HG02678 (cell line): ENCODE measurements around the gene AKT2.

Source experiments
- ATAC-seq: cut with Tn5 transposase; IDR thresholded peaks from one replicate; pipeline ENCODE4 v1.9.1; 2021; ENCODE audit warnings: mild to moderate bottlenecking, moderate library complexity; ENCODE audit not compliant: unreplicated experiment

Gene AKT2

DNA sequence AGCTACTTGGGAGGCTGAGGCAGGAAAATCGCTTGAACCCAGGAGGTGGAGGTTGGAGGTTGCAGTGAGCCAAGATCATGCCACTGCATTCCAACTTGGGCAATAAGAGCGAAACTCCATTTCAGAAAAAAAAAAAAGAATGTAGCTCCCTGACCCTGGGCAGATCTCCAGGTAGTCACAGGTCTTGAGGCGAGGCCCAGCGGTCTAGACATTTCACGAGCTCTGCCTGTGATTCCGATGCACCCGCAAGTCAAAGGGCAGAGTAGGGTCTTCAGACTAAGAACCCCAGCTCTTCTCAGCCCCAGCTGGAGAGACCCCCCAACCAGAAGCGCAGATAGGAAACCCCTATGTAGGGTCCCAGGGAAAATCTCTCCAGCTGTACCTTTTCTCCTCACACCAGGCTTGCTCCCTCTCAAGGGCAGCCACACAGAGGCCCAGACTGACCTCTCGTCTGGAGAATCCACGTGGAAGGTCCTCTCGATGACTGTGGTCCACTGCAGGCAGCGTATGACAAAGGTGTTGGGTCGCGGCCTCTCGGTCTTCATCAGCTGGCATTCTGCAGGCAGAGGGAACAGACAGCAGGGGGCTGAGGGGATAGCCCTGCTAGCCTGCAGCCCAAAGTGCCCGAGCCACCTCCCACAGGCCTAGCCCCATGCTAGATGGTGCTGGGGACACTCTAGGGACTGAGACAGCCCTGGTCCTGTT, 30.3 kb downstream of the AKT2 start:
- no peak for ATAC-seq

DNA sequence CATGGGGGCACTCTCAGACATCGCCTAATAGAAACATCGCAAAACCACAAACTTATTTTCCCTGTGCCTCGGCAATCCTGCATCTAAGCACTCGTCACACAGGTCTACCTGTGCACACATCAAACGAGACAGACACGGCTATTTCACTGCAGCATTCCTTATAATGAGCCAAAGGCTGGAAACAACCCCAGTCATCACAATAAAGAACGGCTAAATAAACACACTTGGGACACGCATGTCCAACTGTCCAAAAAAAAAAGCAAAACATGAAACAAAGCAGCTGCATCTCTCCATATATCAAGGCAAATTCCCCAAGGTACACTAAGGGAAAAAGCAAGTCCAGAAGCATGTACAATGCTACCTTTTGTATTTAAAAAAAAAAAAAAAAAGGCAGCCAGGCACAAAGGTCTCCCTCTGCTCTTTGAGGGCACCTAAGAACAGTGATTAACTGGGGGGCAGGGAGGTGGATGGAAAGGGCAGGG, 31.5 kb downstream of the AKT2 start:
- ATAC-seq: no peak

DNA sequence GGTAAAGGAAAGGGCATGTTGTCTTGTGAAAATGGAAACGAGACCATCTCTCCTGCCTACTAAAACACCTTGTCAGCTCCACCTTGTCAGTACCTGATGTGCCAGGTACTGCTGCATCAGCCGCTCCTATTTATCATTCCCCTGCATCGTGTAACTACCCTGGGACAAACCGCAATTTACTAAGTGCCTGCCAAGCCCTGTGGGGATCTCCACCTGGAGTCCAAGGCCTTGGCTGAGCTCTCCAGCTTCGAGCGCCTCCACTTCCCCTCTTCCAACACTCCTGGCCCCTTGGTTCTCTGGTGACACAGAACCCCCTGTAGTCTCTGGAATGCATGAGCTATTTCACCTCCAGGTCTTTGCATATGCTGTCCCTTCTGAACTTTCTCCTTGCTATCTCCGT, 32.8 kb downstream of the AKT2 start:
- ATAC-seq: no peak

DNA sequence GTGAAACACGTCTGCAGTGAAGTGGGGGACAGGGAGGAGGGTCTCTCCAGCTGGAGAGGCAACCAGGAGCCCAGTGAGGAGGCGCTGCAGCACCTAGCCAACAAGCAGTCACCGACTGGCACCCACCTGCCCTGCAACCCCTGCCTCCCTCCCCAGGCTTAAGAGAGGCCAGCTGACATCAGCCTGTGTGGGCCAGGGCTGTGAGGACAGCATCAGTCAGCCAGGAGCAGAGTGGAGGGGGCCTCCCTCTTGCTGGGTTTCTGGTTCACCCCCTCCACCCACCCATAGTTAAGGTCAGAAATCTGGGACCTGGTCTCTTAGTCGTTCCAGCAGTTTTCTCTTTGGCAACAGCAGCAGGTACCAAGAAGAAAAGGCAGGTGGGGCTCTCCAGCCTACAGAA, 33.2 kb downstream of the AKT2 start:
- no peak for ATAC-seq

DNA sequence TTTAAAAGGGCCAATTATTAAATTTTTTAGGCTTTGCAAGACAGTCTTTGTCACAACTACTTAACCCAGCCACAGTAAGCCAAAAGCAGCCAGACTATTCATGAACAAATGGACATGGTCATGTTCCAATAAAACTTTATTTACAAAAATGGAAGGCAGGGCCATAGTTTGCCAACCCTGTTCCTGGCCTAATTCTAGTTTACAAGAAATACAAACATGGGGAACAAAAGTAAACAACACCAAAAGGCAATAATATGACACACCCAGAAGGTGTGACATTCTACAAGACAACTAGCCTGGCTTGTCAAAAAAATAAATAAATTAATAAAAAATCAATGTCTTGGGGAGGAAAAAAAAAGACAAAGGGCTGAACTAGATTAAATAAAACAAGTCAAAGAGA, 33.9 kb downstream of the AKT2 start:
- no peak for ATAC-seq

DNA sequence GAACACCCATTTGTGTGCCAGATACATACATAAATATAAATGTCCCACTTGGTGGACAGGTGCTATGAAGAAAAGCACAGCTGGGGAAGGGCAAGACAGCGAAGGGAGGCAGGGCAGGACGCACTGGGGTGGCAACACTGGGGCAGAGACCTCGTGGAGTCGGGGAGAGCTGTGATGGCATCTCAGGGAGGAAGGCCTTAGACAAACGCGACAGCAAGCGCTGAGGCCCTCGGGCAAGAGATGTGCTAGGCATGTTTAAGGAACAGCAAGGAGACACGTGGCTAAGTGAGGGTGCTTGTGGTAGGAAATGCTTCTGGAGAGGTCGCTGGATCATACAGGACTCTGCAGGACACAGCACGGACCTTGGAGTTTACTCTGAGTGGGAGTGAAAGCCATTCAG, 35.4 kb downstream of the AKT2 start:
- ATAC-seq: no peak

DNA sequence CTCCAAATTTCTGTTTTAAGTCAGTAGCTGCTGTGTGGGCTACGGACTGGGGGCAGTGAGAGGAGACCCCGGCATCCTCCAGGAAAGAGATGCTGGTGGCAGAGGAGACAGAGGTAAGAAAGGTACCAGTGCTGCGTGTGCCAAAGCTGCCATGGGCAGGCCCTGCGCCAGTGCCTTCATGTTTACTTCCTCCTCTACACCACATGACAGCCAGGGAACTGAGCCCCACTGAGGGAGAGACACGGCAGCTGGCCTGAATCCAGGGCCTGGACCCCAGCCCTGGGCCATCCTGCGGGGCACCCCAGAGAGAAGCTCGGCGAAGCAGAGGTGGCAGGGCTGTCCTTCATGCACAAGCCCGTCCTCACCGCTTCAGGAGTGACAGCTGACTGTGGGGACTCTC, 35.9 kb downstream of the AKT2 start:
- ATAC-seq: no peak

DNA sequence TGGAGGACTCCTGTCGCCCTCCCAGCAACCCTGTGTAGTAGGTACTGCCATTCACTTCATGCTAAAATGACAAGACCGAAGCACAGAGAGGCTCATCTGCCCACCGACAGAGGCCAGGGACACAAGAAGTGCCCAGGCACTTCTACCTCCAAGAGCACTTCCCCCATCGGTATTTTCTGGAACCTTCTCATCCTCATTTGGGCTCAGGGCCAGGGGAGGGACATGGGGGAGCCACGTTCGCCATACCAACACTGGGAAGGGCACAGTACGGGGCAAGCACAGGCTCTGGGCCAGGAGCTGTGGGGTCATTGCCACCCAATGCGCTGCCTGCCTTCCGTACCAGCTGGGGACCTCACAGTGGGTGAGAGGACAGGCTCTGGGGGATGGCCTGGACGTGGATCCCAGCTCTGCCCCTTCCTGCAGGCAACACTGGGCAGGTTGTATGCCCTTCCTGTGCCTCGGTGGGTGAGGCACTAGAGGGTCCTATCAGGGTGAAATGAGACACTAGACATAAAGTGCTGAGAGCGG, 37.3 kb downstream of the AKT2 start:
- ATAC-seq: no peak

DNA sequence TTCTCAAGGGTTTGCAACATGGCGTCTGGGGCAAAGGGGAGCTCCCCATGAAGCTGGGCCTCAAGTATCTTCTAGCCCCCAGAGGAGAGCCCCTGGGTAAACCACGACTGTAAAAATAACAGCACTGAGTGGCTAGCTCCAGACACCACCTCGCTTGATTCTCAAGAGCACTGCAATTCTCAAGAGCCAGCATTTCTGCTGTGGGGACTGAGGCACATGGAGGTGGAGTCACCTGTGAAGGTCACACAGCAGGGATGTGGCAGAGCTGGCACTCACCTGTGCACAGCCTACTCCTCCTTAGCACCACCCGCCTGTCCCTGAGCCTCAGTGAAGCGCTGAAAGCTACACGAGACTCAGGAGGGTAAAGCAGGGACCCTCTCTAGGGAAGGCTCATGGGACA, 38.0 kb downstream of the AKT2 start:
- no peak for ATAC-seq

DNA sequence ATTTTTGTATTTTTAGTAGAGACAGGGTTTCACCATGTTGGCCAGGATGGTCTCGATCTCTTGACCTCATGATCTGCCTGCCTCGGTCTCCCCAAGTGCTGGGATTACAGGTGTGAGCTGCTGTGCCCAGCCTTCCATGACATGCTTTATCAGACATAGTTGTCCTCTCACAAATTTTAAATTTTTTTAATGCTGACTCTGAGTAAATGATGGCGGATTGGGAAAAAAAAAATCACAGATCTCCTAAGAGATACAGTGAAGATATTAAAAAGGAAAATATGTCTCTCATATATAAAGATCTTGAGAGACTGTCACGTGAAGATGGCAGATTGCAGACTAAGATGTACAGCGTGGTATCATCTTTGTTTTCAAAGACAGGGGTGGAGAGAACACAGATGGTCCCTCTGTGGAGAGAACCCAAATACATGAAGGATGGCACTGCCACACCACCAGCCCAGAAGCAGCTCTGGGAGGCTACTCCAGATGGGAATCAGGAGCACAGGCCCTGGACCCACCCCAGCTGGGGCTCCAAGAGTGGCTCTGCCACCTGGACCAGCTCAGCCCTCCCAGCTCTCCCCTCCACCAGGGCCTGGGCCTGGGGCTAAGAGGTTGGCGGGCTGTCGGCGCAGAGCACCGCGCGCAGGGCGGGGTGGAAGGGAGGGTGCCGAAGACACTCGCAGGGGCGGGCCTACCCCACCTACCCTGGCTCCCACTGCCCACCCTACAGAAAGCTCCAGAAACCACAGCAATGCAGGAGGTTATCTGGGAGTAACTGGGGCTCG, 38.7 kb downstream of the AKT2 start:
- ATAC-seq: no peak

DNA sequence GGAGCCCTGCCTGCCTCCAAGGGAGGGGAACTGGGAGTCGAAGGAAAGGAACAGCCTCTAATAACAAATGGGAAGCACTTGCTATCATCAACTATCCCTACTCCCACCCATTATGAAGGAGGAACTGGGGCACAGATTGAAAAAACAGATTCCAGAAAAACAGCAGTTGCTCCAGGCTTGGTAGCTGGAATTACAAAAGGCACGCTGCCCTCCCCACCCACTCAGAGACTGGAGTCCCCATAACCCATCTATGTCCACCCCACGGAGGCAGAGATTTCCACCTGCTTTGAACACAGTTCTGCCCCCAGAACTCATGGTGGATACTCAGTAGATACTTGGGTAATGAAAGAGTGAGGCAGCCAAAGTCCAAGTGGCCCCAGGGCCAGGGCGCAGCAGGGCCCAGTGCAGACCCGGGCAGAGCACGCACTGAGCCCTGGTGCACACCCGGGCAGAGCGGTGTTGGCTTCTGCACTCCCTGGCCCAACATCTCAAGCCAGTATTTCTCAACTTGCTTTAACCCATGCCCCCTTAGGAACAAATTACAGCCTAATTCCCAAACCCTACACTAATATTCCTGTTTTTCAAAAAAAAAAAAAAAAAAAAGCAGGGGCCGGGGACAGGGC, 39.5 kb downstream of the AKT2 start:
- ATAC-seq: no peak

DNA sequence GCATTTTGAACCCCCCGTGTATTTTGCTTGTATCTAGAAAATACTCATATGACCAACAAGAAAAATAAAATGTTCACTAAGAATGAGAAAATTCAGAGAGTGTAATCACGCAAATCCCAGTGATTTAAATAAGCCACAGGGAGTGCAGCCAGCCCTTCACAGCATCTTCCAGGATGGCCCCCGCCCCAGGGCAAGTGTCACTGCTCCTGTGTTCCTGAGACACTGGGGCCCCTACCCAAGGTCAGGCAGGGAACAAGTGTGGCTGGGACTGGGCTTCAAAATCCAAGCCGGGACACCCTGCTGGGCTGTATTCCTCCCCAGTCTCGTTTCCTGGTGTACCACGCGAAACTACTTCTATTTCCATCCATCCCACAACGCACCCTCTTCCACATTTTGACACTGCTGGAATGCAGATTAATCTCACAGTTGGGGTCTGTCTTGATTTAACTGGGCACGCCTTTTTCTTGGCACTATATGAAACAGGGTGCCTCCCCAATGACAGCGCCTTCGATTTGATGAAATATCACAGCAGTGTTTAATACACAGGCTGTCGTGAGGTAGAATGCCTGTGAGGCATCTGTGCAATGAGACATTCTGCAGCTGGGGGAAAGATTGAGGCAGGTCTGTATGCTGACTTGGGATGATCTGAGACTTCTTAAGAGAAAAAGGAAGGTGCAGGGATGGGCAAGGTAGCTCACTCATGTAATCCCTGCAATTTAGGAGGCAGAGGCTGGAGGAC, 40.4 kb downstream of the AKT2 start:
- ATAC-seq: no peak

DNA sequence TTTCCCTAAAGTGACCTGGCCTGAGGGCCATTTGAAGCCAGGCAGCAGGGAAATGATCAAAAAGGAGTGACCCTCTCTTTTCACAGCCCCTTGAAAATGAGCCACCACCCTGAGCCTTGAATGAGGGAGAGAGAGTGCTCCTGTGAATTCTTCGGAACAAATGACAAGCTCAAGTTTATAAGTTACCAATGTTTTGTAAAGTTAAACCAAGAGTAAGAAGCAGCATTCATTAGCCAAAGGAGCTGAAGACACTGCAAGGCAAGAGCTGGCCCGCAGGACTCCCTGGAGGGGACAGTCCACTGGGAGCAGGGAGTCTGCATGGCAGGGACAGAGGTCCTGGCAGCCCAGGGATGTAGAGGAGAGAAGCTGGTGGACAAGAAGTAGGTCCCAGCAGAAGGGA, 42.0 kb downstream of the AKT2 start:
- no peak for ATAC-seq

DNA sequence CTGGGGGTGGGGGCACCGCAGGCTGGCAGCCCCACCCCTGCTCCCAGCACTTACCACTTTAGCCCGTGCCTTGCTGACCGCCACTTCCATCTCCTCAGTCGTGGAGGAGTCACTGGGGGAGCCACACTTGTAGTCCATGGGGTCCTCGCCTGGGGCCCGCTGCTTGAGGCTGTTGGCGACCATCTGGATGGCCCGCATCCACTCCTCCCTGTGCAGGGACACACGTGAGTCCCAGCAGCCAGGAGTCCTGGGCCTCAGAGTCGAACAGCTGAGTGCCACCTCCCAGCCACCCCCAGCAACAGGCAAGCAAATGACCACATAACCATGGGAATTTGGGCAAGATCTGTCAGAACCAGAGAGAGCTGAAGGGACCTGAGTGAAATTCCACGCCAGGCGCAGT, 42.7 kb downstream of the AKT2 start:
- ATAC-seq: no peak

DNA sequence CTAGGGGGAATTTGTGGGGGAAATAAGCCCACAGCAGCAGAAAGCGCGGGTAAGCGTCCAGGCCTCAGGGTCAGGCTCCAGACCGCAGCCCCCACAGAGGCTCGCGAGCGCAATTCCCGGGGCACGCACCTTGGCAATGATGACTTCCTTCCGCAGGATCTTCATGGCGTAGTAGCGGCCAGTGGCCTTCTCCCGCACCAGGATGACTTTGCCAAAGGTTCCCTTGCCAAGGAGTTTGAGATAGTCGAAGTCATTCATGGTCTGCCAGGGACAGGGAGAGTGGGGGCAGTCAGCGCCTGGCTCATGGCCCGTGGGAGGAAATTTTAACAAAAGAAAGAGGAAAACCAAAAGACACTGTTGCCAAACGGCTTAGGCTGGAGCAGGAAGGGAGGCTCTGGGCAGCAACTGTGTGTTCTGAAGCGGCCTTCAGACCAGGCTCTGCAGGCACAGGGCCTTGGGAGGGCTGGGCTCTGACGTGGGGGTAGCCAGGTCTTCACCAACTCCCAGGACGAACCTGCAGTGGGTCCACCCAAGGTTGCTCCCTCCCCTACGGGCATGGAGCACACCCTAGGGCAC, 43.2 kb downstream of the AKT2 start:
- ATAC-seq: no peak

DNA sequence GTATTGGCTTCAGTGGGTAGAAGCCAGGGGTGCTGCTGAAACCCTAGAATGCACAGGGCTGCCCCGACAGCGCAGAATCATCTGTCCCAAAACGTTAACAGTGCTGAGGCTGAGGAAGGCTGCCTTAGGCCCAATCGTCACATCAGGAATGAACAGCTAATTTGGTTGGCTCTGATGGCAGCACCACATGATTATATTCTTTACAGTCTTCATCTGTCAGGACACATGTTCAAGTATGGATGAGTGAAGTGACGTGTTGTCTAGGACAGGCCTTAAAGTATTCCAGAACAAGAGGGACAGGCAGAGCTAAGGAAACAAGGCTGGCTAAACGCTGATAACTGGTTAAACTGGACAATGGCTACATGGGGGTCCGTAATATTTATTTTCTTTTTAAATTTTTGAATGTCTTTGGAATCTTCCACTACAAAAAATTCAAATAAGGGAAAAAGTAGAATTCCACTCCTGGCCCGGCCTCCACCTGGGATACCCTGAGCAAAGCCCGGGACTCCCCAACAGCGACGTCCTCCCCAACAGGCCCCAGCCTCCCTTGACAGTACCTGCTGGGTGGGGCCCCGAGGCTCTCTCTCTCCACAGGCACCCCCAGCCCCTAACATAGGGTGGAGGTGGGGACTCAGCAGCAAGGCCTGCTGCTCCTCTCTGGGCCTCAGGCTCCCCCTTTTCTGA, 43.9 kb downstream of the AKT2 start:
- ATAC-seq: no peak

DNA sequence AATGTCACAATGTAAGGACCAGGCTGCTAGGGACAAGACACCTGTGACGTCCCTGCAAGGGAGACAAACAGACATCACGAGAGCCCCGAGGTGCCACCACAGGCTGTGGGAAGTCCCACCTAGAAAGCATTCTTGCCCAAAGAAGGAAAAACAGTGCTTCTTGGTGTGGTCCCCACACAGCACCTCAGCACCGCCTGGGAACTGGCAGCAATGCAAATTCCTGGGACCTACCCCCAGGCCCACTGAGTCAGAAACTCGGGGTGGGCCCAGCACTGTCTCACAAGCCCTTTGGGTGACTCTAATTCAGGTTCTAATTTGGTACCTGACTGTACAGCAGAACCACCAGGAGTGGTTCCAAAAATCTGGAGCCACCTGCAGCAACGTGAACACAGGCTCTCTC, 44.8 kb downstream of the AKT2 start:
- no peak for ATAC-seq

DNA sequence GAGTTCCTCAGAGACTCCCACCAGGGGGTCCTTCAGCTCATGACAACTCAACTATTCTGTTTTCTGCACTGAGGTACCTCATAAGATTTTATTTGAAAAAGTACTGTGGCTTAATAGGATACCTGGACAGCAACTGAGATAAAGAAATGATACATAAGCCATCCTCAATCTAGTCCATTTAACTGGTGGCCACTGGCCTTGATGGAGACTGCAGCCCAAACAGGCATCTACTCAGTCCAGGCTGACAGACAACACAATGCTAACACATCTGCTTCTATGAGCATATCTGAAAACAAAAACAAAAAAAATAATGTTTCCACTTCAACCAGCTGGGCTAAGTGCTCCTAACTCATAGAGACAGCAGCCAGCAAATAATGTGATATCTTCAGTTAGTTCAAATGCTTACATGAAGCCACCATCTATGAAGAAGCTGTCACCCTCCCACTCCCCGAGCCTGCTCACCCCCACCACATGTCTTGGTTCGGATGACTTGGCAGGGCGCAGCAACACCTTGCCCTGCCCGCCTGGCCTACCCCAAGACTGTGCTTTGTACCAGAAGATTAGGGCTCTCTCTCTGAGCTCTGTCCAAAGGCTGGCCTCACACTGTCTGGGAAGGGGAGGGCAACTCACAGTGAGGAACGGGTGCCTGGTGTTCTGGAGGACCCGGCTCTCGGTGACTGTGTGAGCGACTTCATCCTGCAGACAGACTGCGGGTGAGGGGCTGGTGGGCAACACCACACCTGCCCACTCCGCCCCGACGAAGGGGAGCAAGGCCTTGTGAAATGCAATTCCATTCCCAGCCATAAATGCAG, 45.5 kb downstream of the AKT2 start:
- no peak for ATAC-seq

DNA sequence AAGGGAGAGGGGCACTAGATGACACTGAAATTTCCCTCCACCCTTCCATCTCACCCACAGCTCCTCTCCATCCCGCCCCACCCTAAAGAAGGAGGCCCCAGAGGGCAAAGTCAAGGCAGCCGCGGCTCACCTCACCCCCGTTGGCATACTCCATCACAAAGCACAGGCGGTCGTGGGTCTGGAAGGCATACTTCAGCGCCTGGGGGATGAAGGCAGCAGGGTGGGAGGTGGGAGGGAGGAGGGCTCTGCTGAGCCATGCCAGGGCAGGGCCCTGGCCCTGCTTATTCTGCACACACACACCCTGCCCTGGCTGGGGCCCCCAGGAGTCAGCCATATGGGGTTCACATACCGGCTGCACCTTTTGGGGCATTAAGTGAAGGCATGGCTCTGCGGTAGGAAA, 46.4 kb downstream of the AKT2 start:
- no peak for ATAC-seq
